Spleen (tissue), 11 donors: ENCODE data around the gene SLTM. TPM values are rescaled to one million over a fixed set of nuclear protein-coding genes. Genes with fewer than 3 reads are reported as not detected.

Experiments
- DNase-seq: peaks from one replicate; pipeline ENCODE4 v3.0.0-alpha.2; 2020
- H3K27ac ChIP-seq, 8 donors: fragments of 200-600 bp; sonication (generic) in 7 of 8; 1 replicate in 4 of 8; 2 replicates in 4 of 8; pipeline versions ENCODE4 v1.5.0 to v1.8.0; 2016 to 2021; ENCODE audit warnings: inconsistent platforms in 4 of 8, mild to moderate bottlenecking in 4 of 8, moderate library complexity in 1 of 8
- H3K27me3 ChIP-seq, 7 donors: fragments of 200-600 bp; sonication (generic) in 6 of 7; replicated peaks in 1 of 7; 1 replicate in 4 of 7; 2 replicates in 3 of 7; pipeline versions ENCODE4 v1.5.0 to v1.8.0; 2016 to 2021; ENCODE audit warnings: inconsistent platforms in 3 of 7, mild to moderate bottlenecking in 1 of 7
- H3K36me3 ChIP-seq, 6 donors: fragments of 200-600 bp; sonication (generic) in 5 of 6; 1 replicate in 4 of 6; 2 replicates in 2 of 6; pipeline versions ENCODE4 v1.5.0 to v1.8.0; 2016 to 2021; ENCODE audit warnings: inconsistent platforms in 2 of 6
- H3K4me1 ChIP-seq, 6 donors: fragments of 200-600 bp; sonication (generic) in 5 of 6; 1 replicate in 3 of 6; 2 replicates in 3 of 6; pipeline versions ENCODE4 v1.5.0 to v1.8.0; 2016 to 2021; ENCODE audit warnings: inconsistent platforms in 3 of 6
- H3K4me3 ChIP-seq, 8 donors: fragments of 200-600 bp; sonication (generic) in 7 of 8; 1 replicate in 4 of 8; 2 replicates in 4 of 8; pipeline versions ENCODE4 v1.5.0 to v1.8.0; 2016 to 2021; ENCODE audit warnings: inconsistent platforms in 4 of 8, mild to moderate bottlenecking in 4 of 8, moderate library complexity in 2 of 8
- H3K9me3 ChIP-seq, 8 donors: fragments of 200-600 bp; sonication (generic) in 7 of 8; 1 replicate in 4 of 8; 2 replicates in 4 of 8; pipeline versions ENCODE4 v1.5.0 to v1.8.0; 2016 to 2021; ENCODE audit warnings: inconsistent platforms in 4 of 8
- CTCF ChIP-seq, 11 experiments: fragments of 200-600 bp in 7 of 11; fragments of 450-650 bp in 4 of 11; sonication (generic) in 4 of 11; IDR thresholded peaks in 8 of 11; conservative IDR thresholded peaks in 3 of 11; 1 replicate in 7 of 11; 2 replicates in 4 of 11; pipeline versions ENCODE4 v1.4.0 to v1.8.0; 2016 to 2021; ENCODE audit warnings: antibody characterized with exemption in 11 of 11, inconsistent platforms in 4 of 11, mild to moderate bottlenecking in 1 of 11
- POLR2A ChIP-seq, 3 donors: fragments of 450-650 bp; IDR thresholded peaks; one replicate each; pipeline ENCODE4 v1.5.1; 2017; ENCODE audit warnings: antibody characterized with exemption in 3 of 3, mild to moderate bottlenecking in 1 of 3
- POLR2AphosphoS5 ChIP-seq, 3 donors: sonication (generic); formaldehyde crosslinking; IDR thresholded peaks; one replicate each; pipeline ENCODE4 v1.5.1; 2017; ENCODE audit warnings: antibody characterized with exemption in 3 of 3
- WGBS, 5 donors: extraction: QIAGEN DNeasy Blood & Tissue Kit in 3 of 5; methylation state at CpG; one replicate each; pipeline versions ENCODE4 v1.1.5 to v1.1.7; 2013 to 2018; 5-methylcytosine and 5-hydroxymethylcytosine counted together
- intact Hi-C: fragments of 100-400 bp; cut with DNase I; formaldehyde crosslinking; loops from one replicate; pipeline ENCODE4 v1.15.0; 2023; ENCODE audit warnings: low total_unique reads
- polyA plus RNA-seq, 3 donors: library from polyadenylated mRNA; stranded (reverse); fragments of 200-250 nt; gene quantifications; one replicate each; pipeline ENCODE4 v1.2.1, GENCODE V29; 2013
- total RNA-seq, 7 donors: library from RNA; depleted of rRNA in 3 of 7; stranded (reverse); fragments of >200 nt in 3 of 7; fragmentation: NEBNext Ultra II Directional in 4 of 7; extraction: Animal tissue kit (Norgen Biotek cat#: 25700) in 4 of 7; gene quantifications; one replicate each; pipeline versions ENCODE4 v1.1.0 to v1.2.1, GENCODE V29; 2016 to 2021
- donor health status: healthy with polysubstance abuse.
- donor health status: DM: no; HTN: no; CAD: no; lungs with moderate emphysema.
- donor health status: DM: no; HTN: no; CAD: no.
- donor health status: Bipolar disorder and iron deficiency.
- donor health status: healthy.
- donor health status: DM: no; HTN: no; CAD: no.
- donor health status: DM: yes; HTN: yes; CAD: no.

The SLTM gene
- total and polyA plus RNA-seq, 10 donors = 43.7 to 176 (median 109) TPM

DNA sequence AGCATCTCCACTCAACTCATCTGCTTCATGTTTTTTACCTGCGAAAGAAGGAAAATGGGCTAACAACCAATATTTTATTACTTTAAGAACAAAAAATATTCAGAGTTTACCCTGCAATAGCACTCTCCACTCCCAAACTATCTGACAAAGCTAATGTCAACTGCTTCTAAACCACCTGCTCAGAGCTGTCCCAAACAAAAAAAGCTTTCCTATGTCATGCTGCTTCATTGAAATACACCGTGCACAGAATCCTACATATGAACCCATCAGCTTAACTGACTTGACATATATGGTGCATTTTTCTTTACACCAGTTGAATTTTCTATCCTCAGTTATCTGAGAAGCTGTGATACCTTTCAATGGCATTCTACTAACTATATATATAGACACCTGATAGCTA is 16.5 kb downstream of the SLTM start:
- H3K27ac ChIP-seq = no peak overlapping the region
- 95 to 100% (median 98%) methylated on average over 2 of the region's 2 CpGs for WGBS, 5 donors
- peaks cover 0 to 63% (median 17%) of the 10 kb centered on the region in 6 donors for H3K4me1 ChIP-seq
- no peak overlapping the region for H3K4me3 ChIP-seq
- TF ChIP-seq POLR2A (IDR thresholded peaks at IDR 0.05) (no peak), POLR2AphosphoS5 (IDR thresholded peaks at IDR 0.05) (no peak), CTCF (IDR thresholded peaks at IDR 0.05 in 8 of 11, conservative IDR thresholded peaks at IDR 0.05 in 3 of 11) (no peak)
- no peak for DNase-seq
- H3K27me3 ChIP-seq = no peaks in the 10 kb centered on the region
- H3K9me3 ChIP-seq = no peaks in the 10 kb centered on the region
- intact Hi-C loops = no loop called here
- peaks cover 0 to 97% (median 34%) of the 10 kb centered on the region in 6 donors for H3K36me3 ChIP-seq

GRCh38 chr15:58910456-58910855 is 23.0 kb downstream of the SLTM start:
- WGBS, 5 donors = 79 to 90% (median 87%) methylated on average over 4 of the region's 4 CpGs
- no peak for TF ChIP-seq CTCF (IDR thresholded peaks at IDR 0.05 in 8 of 11, conservative IDR thresholded peaks at IDR 0.05 in 3 of 11)
- TF ChIP-seq POLR2AphosphoS5 (IDR thresholded peaks at IDR 0.05) = no peak
- no peak for TF ChIP-seq POLR2A (IDR thresholded peaks at IDR 0.05)
- no peaks in the 10 kb centered on the region for H3K27me3 ChIP-seq
- peaks cover 0 to 94% (median 37%) of the 10 kb centered on the region in 6 donors for H3K36me3 ChIP-seq
- DNase-seq = no peak
- H3K27ac ChIP-seq = no peak overlapping the region
- no peaks in the 10 kb centered on the region for H3K9me3 ChIP-seq
- peaks cover 0 to 54% (median 9%) of the 10 kb centered on the region in 6 donors for H3K4me1 ChIP-seq
- H3K4me3 ChIP-seq = no peak overlapping the region
- intact Hi-C loops = no loop called here

DNA sequence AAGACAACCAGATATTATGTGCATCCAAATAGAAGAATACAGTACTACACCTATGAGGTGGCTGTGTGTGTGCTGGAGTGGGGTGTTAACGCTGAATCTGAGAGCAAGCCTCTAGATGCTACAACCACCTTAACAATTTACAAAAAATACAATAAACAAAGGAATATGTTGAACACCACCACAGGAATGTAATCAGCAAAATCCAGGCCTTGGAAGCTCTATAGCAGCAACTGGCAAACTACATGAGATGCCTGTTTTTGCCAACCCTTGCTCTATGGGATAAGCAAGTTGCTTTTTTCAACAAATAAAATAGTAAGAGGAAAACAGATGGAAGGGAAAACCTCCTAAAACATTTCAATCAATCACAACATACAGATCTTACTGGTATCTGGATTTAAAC is 23.9 kb downstream of the SLTM start:
- H3K27me3 ChIP-seq = no peaks in the 10 kb centered on the region
- peaks cover 0 to 94% (median 39%) of the 10 kb centered on the region in 6 donors for H3K36me3 ChIP-seq
- DNase-seq = no peak
- no peaks in the 10 kb centered on the region for H3K9me3 ChIP-seq
- no peak overlapping the region for H3K4me3 ChIP-seq
- TF ChIP-seq POLR2A (IDR thresholded peaks at IDR 0.05) (no peak), POLR2AphosphoS5 (IDR thresholded peaks at IDR 0.05) (no peak)
- no peak overlapping the region for H3K27ac ChIP-seq
- intact Hi-C loops = no loop called here
- H3K4me1 ChIP-seq = peaks cover 0 to 54% (median 7%) of the 10 kb centered on the region in 6 donors
- 97 to 100% (median 100%) methylated on average over 1 of the region's 1 CpG for WGBS, 5 donors

DNA sequence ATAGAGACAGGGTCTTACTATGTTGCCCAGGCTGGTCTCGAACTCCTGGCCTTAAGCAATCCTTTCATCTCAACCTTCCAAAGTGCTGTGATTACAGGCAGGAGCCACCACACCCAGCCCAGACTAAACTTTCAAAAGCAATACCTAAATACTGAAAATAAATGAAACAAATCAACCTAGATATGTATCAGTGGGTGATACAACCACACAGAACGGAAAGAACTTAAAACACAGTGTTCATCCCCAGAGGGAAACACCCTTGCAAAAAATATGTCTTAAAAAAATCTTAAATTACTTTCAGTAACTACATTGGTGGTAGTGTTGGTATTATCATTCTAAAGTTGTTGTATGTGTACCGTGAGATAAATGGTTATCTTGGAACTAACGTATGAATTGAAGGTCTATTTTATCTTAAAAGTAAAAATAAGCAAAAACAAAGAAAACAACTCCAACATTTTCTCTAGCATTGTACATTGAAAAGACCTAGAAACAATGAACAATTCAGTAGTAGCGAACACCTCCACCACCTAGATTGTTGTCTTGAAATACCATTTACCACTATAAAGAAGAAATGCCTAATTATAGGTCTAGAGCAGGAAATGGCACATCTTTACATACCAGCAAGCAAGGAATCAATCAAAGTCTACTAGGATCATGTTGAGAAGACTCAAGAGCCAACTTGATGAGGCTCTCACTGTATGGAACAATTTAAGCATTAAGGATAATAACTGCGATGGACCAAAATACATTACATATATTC is 24.7 kb downstream of the SLTM start:
- 85 to 92% (median 90%) methylated on average over 6 of the region's 6 CpGs for WGBS, 5 donors
- no peak for DNase-seq
- no peak overlapping the region for H3K27ac ChIP-seq
- H3K27me3 ChIP-seq = no peaks in the 10 kb centered on the region
- TF ChIP-seq POLR2AphosphoS5 (IDR thresholded peaks at IDR 0.05) (no peak), POLR2A (IDR thresholded peaks at IDR 0.05) (no peak), CTCF (IDR thresholded peaks at IDR 0.05 in 8 of 11, conservative IDR thresholded peaks at IDR 0.05 in 3 of 11) (no peak)
- H3K4me3 ChIP-seq = no peak overlapping the region
- peaks cover 0 to 94% (median 36%) of the 10 kb centered on the region in 6 donors for H3K36me3 ChIP-seq
- no peaks in the 10 kb centered on the region for H3K9me3 ChIP-seq
- intact Hi-C loops = no loop called here
- H3K4me1 ChIP-seq = peaks cover 0 to 48% (median 7%) of the 10 kb centered on the region in 6 donors
